BE2C (cell line): Measurements from ENCODE around the gene MFSD11.
A peak's percentile ranks its signal among the peaks of the same experiment; 100 is the strongest.
"Not testable (repeated sequence)": the region's sequence is repeated elsewhere in the genome, so short reads cannot be mapped to it uniquely, and the experiment has no call there.

ENCODE experiments used
- DNase-seq: peaks from one replicate; pipeline ENCODE4 v3.0.0-alpha.2; 2020
- H3K27me3 ChIP-seq: fragments of 250-450 bp; sonication (Bioruptor Pico); 2 replicates; pipeline ENCODE4 v1.5.1; 2020; ENCODE audit warnings: mild to moderate bottlenecking
- H3K36me3 ChIP-seq: fragments of 250-450 bp; sonication (Bioruptor Pico); 2 replicates; pipeline ENCODE4 v1.5.1; 2020; ENCODE audit warnings: mild to moderate bottlenecking
- H3K4me1 ChIP-seq: fragments of 250-450 bp; sonication (Bioruptor Pico); 2 replicates; pipeline ENCODE4 v1.5.1; 2020
- H3K4me3 ChIP-seq: 2 replicates; pipeline ENCODE4 v1.5.1; 2011; ENCODE audit warnings: low read depth, low read length
- H3K9me3 ChIP-seq: fragments of 250-450 bp; sonication (Bioruptor Pico); 2 replicates; pipeline ENCODE4 v1.5.1; 2020
- CTCF ChIP-seq: IDR thresholded peaks from 2 replicates; pipeline ENCODE4 v1.5.1; 2012; ENCODE audit warnings: mild to moderate bottlenecking, low read depth, low read length

MFSD11 gene

DNA sequence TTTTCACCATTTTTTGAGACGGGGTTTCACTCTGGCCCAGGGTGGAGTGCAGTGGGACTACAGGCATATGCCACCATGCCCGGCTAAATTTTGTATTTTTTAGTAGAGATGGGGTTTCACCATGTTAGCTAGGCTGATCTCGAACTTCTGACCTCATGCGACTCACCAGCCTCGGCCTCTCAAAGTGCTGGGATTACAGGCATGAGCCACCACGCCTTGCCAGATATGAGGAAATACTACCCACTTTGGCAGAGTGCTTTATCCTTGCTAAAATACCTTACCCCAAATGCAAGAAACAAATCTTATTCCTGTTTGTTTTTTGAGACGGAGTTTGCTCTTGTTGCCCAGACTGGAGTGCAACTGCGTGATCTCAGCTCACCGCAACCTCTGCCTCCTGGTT lies 67.4 kb downstream of the MFSD11 start:
- H3K27me3 ChIP-seq = no peaks in the 10 kb centered on the region
- H3K4me3 ChIP-seq = no peak overlapping the region
- no peaks in the 10 kb centered on the region for H3K36me3 ChIP-seq
- H3K4me1 ChIP-seq = no peaks in the 10 kb centered on the region
- no peak for DNase-seq
- TF ChIP-seq CTCF = no peak
- no peaks in the 10 kb centered on the region for H3K9me3 ChIP-seq

DNA sequence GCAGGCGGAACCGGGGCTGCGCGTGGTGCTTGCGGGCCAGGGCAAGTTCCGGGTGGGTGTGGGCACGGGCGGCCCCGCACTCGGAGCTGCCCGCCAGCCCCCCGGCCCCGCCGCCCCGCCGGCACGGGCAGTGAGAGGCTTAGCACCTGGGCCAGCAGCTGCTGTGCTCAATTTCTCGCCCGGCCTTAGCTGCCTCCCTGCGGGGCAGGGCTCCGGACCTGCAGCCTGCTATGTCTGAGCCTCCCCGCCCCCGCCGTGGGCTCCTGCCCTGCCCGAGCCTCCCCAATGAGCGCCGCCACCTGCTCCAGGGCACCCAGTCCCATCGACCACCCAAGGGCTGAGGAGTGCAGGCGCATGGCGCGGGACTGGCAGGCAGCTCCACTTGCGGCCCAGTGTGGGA lies 68.2 kb downstream of the MFSD11 start:
- H3K9me3 ChIP-seq, DNase-seq, H3K36me3 ChIP-seq, H3K4me3 ChIP-seq, H3K27me3 ChIP-seq, H3K4me1 ChIP-seq: not testable (repeated sequence)

DNA sequence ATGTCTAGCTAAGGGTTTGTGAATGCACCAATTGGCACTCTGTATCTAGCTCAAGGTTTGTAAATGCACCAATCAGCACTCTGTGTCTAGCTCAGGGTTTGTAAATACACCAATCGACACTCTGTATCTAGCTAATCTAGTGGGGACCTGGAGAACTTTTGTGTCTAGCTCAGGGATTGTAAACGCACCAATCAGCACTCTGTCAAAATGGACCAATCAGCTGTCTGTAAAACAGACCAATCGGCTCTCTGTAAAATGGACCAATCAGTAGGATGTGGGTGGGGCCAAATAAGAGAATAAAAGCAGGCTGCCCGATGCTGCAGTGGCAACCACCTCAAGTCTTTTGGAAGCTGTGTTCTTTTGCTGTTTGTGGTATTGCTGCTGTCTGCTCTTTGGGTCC lies 68.8 kb downstream of the MFSD11 start:
- H3K36me3 ChIP-seq, H3K4me1 ChIP-seq, H3K27me3 ChIP-seq, H3K4me3 ChIP-seq, H3K9me3 ChIP-seq: not testable (repeated sequence)
- peak; percentile 13 for DNase-seq

GRCh38 chr17:76808326-76808725 lies 70.4 kb downstream of the MFSD11 start:
- Histone ChIP-seq H3K27me3 (no peaks in the 10 kb centered on the region), H3K9me3 (no peaks in the 10 kb centered on the region), H3K36me3 (no peaks in the 10 kb centered on the region), H3K4me1 (no peaks in the 10 kb centered on the region), H3K4me3 (no peak overlapping the region)
- no peak for TF ChIP-seq CTCF
- DNase-seq = no peak

DNA sequence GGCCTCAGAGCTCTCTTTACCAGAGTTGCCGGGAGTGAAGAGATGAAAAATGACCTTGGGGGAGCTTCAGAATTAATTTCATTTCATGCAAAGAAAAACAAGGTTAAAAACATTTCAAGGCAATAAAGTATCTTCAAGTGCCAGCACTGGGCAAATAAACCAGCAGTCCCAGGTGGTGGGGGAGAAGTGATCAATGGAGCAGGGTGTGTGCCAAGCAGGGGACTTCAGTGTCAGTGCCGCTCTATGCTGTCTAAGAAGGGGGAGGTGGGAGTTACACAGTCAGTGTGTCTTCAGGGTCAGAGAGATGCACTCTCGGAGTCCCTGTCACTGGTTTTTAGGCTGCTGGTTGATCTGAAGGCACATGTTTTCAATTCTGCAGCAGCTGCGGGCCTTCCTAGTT lies 73.0 kb downstream of the MFSD11 start:
- DNase-seq = no peak

DNA sequence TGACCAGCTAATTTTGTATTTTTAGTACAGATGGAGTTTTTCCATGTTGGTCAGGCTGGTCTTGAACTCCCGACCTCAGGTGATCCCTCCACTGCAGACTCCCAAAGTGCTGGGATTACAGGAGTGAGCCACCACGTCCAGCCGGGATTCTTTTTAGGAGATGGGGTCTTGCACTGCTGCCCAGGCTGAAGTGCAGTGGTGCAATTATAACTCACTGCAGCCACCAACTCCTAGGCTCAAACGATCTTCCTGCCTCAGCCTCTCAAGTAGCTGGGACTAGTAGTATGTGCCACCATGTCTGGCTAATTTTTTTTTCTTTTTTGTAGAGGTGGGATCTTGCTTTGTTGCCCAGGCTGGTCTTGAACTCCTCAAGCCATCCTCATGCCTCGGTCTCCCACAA lies 73.9 kb downstream of the MFSD11 start:
- no peak for DNase-seq
- peaks cover 6% of the 10 kb centered on the region for H3K4me1 ChIP-seq
- H3K27me3 ChIP-seq = no peaks in the 10 kb centered on the region
- H3K36me3 ChIP-seq = no peaks in the 10 kb centered on the region
- no peaks in the 10 kb centered on the region for H3K9me3 ChIP-seq
- no peak for TF ChIP-seq CTCF
- H3K4me3 ChIP-seq = no peak overlapping the region

More for the DNA sequence above, 73.0 kb downstream of the MFSD11 start:
- Histone ChIP-seq H3K4me1 (no peaks in the 10 kb centered on the region), H3K9me3 (no peaks in the 10 kb centered on the region), H3K36me3 (no peaks in the 10 kb centered on the region), H3K4me3 (no peak overlapping the region), H3K27me3 (no peaks in the 10 kb centered on the region)
- TF ChIP-seq CTCF = no peak

- Histone ChIP-seq H3K9me3 (no peaks in the 10 kb centered on the region), H3K4me1 (peaks cover 6% of the 10 kb centered on the region), H3K27me3 (no peaks in the 10 kb centered on the region), H3K36me3 (no peaks in the 10 kb centered on the region), H3K4me3 (no peak overlapping the region)
- DNase-seq = no peak
- TF ChIP-seq CTCF = no peak
These were observed 74.3 kb downstream of the MFSD11 start for GRCh38 chr17:76812263-76812662.
